ENCODE results near the gene SIVA1. TPM values are rescaled to one million over a fixed set of nuclear protein-coding genes. Genes with fewer than 3 reads are reported as not detected.
A peak's percentile ranks its signal among the peaks of the same experiment; 100 is the strongest.
"Not testable (repeated sequence)": the region's sequence is repeated elsewhere in the genome, so short reads cannot be mapped to it uniquely, and the experiment has no call there.

Gene SIVA1
- total RNA-seq, 1 donor from 2014 or later: 51.7 TPM

GRCh38 chr14:104726600-104727451 lies 26.1 kb upstream of the SIVA1 start:
- Histone ChIP-seq H3K27me3 (ENCODE audit: control insufficient read depth in 3 of 3, insufficient read depth in 3 of 3, low read length in 3 of 3) (no peaks in the 10 kb centered on the region), H3K36me3 (ENCODE audit: control insufficient read depth in 3 of 3, insufficient read depth in 3 of 3, low read length in 3 of 3) (peaks cover 0 to 7% (median 0%) of the 10 kb centered on the region in 3 donors), H3K27ac (ENCODE audit: low read depth, low read length) (peak overlapping the region; percentile 98), H3K9me3 (ENCODE audit: control insufficient read depth in 3 of 3, low read length in 3 of 3) (no peaks in the 10 kb centered on the region), H3K9ac (ENCODE audit: low read depth in 1 of 3, low read length in 3 of 3) (peak overlapping the region; percentile 91 to 98 (median 92)), H3K4me3 (ENCODE audit: low read length in 3 of 3) (peak overlapping the region in 2 of 3 donors; percentile 82 to 83), H3K4me1 (ENCODE audit: control insufficient read depth in 3 of 3, insufficient read depth in 3 of 3, low read length in 3 of 3) (peaks cover 84 to 91% (median 87%) of the 10 kb centered on the region in 3 donors)

- Histone ChIP-seq H3K4me1 (ENCODE audit: control insufficient read depth in 3 of 3, insufficient read depth in 3 of 3, low read length in 3 of 3) (peaks cover 85 to 91% (median 89%) of the 10 kb centered on the region in 3 donors), H3K9ac (ENCODE audit: low read depth in 1 of 3, low read length in 3 of 3) (peak overlapping the region in 2 of 3 donors; percentile 70 to 98), H3K36me3 (ENCODE audit: control insufficient read depth in 3 of 3, insufficient read depth in 3 of 3, low read length in 3 of 3) (peaks cover 0 to 7% (median 0%) of the 10 kb centered on the region in 3 donors), H3K27ac (ENCODE audit: low read depth, low read length) (no peak overlapping the region), H3K4me3 (ENCODE audit: low read length in 3 of 3) (peak overlapping the region in 1 of 3 donors; percentile 45), H3K9me3 (ENCODE audit: control insufficient read depth in 3 of 3, low read length in 3 of 3) (no peaks in the 10 kb centered on the region), H3K27me3 (ENCODE audit: control insufficient read depth in 3 of 3, insufficient read depth in 3 of 3, low read length in 3 of 3) (no peaks in the 10 kb centered on the region)
Observed at GRCh38 chr14:104728631-104729030, 24.3 kb upstream of the SIVA1 start.

DNA sequence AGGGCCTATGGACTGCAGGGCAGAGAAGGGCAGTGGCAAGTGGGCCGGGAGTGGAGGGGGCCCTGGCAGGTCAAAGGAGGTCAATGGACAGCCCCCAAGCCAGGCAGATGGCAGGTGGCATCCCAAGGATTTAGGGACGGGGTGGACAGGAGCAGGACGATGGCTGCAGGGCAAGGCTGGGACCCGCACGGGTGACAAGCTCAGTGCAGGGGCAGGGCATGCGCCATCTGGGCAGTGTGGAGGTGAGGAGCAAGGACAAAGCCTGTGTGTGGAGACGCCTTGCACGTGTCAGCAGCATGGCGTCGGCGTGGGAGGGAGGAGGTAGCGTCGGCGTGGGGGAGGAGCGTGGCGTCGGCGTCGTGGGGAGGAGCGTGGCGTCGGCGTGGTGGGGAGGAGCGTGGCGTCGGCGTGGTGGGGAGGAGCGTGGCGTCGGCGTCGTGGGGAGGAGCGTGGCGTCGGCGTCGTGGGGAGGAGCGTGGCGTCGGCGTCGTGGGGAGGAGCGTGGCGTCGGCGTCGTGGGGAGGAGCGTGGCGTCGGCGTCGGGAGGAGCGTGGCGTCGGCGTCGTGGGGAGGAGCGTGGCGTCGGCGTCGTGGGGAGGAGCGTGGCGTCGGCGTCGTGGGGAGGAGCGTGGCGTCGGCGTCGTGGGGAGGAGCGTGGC lies 23.6 kb upstream of the SIVA1 start:
- not testable (repeated sequence) for H3K27me3 ChIP-seq (ENCODE audit: control insufficient read depth in 3 of 3, insufficient read depth in 3 of 3, low read length in 3 of 3); H3K9me3 ChIP-seq (ENCODE audit: control insufficient read depth in 3 of 3, low read length in 3 of 3); H3K36me3 ChIP-seq (ENCODE audit: control insufficient read depth in 3 of 3, insufficient read depth in 3 of 3, low read length in 3 of 3)
- H3K4me1 ChIP-seq (ENCODE audit: control insufficient read depth in 3 of 3, insufficient read depth in 3 of 3, low read length in 3 of 3): peaks cover 89 to 96% (median 94%) of the 10 kb centered on the region in 3 donors
- peak overlapping the region in 2 of 3 donors; percentile 30 to 45 for H3K4me3 ChIP-seq (ENCODE audit: low read length in 3 of 3)
- H3K9ac ChIP-seq (ENCODE audit: low read depth in 1 of 3, low read length in 3 of 3): peak overlapping the region in 1 of 3 donors; percentile 98
- H3K27ac ChIP-seq (ENCODE audit: low read depth, low read length): peak overlapping the region; percentile 96

GRCh38 chr14:104729835-104730181 lies 23.1 kb upstream of the SIVA1 start:
- Histone ChIP-seq H3K4me3 (ENCODE audit: low read length in 3 of 3) (no peak overlapping the region), H3K9ac (ENCODE audit: low read depth in 1 of 3, low read length in 3 of 3) (peak overlapping the region; percentile 14 to 77 (median 20)), H3K4me1 (ENCODE audit: control insufficient read depth in 3 of 3, insufficient read depth in 3 of 3, low read length in 3 of 3) (peaks cover 91 to 97% (median 95%) of the 10 kb centered on the region in 3 donors), H3K27ac (ENCODE audit: low read depth, low read length) (peak overlapping the region; percentile 96), H3K9me3 (ENCODE audit: control insufficient read depth in 3 of 3, low read length in 3 of 3) (no peaks in the 10 kb centered on the region), H3K36me3 (ENCODE audit: control insufficient read depth in 3 of 3, insufficient read depth in 3 of 3, low read length in 3 of 3) (peaks cover 0 to 7% (median 0%) of the 10 kb centered on the region in 3 donors), H3K27me3 (ENCODE audit: control insufficient read depth in 3 of 3, insufficient read depth in 3 of 3, low read length in 3 of 3) (no peaks in the 10 kb centered on the region)

- Histone ChIP-seq H3K27me3 (ENCODE audit: control insufficient read depth in 3 of 3, insufficient read depth in 3 of 3, low read length in 3 of 3) (no peaks in the 10 kb centered on the region), H3K9me3 (ENCODE audit: control insufficient read depth in 3 of 3, low read length in 3 of 3) (no peaks in the 10 kb centered on the region), H3K27ac (ENCODE audit: low read depth, low read length) (peak overlapping the region; percentile 96), H3K4me1 (ENCODE audit: control insufficient read depth in 3 of 3, insufficient read depth in 3 of 3, low read length in 3 of 3) (peaks cover 91 to 97% (median 95%) of the 10 kb centered on the region in 3 donors), H3K9ac (ENCODE audit: low read depth in 1 of 3, low read length in 3 of 3) (peak overlapping the region in 2 of 3 donors; percentile 14 to 60), H3K4me3 (ENCODE audit: low read length in 3 of 3) (no peak overlapping the region), H3K36me3 (ENCODE audit: control insufficient read depth in 3 of 3, insufficient read depth in 3 of 3, low read length in 3 of 3) (peaks cover 0 to 9% (median 0%) of the 10 kb centered on the region in 3 donors)
Observed at GRCh38 chr14:104730487-104730886, 22.5 kb upstream of the SIVA1 start.

DNA sequence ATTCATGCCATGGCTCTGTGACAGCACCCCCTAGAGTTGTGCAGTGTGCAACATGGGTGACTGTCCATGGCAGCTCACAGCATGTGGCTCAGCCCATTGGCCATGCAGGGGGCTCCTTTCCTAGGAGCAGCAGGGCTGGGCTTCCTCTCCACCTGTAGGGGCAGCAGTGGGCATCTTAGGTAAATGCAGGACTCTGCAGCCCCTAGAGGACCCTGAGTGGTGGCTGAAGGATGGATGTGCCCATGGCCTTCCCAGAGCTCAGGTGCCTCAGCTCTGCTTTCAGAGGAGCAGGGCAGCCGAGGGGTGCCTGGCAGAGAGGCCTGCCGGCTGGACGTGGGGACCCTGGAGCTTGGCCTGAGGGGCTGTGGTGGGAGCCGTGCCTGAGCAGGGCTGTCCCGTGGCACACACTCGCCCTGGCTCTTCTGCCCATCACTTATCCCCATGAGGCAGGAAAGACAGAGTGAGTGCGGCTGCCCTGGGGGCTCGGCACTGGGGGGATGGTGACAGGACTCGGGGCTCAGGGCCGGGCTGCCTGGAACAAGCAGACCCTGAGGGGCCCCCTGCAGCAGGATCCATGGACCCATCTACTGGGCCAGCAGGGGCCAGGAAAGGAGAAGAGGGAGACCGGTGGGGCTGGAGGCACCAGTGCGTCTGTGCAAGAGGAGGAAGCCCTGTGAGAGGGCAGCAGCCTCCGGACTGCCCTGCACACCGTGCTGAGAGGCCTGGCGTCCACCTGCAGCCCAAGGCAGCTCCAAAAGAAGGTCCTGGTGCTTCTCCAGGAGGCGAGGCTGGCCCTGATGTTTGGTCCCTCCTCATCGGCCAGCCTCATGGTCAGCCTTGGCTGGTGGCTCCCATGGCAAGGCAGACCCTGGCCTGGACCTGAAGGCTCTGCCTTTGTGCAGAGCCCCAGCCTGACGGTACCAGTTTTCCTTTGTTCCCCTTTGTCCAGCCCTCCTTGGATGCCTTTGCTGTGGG lies 21.3 kb upstream of the SIVA1 start:
- Histone ChIP-seq H3K27me3 (ENCODE audit: control insufficient read depth in 3 of 3, insufficient read depth in 3 of 3, low read length in 3 of 3) (no peaks in the 10 kb centered on the region), H3K9ac (ENCODE audit: low read depth in 1 of 3, low read length in 3 of 3) (peak overlapping the region; percentile 46 to 95 (median 80)), H3K27ac (ENCODE audit: low read depth, low read length) (peak overlapping the region; percentile 96), H3K36me3 (ENCODE audit: control insufficient read depth in 3 of 3, insufficient read depth in 3 of 3, low read length in 3 of 3) (peaks cover 0 to 9% (median 0%) of the 10 kb centered on the region in 3 donors), H3K4me1 (ENCODE audit: control insufficient read depth in 3 of 3, insufficient read depth in 3 of 3, low read length in 3 of 3) (peaks cover 91 to 97% (median 95%) of the 10 kb centered on the region in 3 donors), H3K9me3 (ENCODE audit: control insufficient read depth in 3 of 3, low read length in 3 of 3) (no peaks in the 10 kb centered on the region), H3K4me3 (ENCODE audit: low read length in 3 of 3) (peak overlapping the region in 2 of 3 donors; percentile 34 to 49)

DNA sequence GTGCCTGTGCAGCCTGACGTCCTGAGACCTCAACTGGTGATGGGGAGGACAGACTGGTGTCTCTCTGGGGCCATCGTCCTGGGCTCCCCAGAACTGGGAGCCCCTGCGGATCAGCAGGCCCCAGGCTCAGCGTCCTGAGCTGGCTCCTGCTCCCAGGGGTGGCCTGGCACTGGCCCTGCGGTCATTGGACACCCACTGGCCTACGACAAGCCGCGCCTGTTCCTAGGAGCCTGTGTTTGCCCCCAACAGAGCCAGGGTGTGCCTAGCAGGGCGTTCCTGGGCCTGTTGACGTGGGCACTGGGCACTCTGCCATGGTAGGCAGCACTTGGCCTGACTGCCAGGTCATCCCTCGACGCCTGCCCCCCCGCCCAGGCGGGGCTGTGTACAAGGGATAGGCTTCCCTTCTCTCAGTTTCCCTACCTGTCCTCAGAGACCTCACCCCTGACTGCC lies 20.6 kb upstream of the SIVA1 start:
- peaks cover 91 to 97% (median 95%) of the 10 kb centered on the region in 3 donors for H3K4me1 ChIP-seq (ENCODE audit: control insufficient read depth in 3 of 3, insufficient read depth in 3 of 3, low read length in 3 of 3)
- H3K4me3 ChIP-seq (ENCODE audit: low read length in 3 of 3): peak overlapping the region in 1 of 3 donors; percentile 8
- H3K9me3 ChIP-seq (ENCODE audit: control insufficient read depth in 3 of 3, low read length in 3 of 3): no peaks in the 10 kb centered on the region
- H3K27me3 ChIP-seq (ENCODE audit: control insufficient read depth in 3 of 3, insufficient read depth in 3 of 3, low read length in 3 of 3): no peaks in the 10 kb centered on the region
- H3K36me3 ChIP-seq (ENCODE audit: control insufficient read depth in 3 of 3, insufficient read depth in 3 of 3, low read length in 3 of 3): peaks cover 0 to 13% (median 1%) of the 10 kb centered on the region in 3 donors
- peak overlapping the region; percentile 46 to 95 (median 80) for H3K9ac ChIP-seq (ENCODE audit: low read depth in 1 of 3, low read length in 3 of 3)
- H3K27ac ChIP-seq (ENCODE audit: low read depth, low read length): peak overlapping the region; percentile 96

DNA sequence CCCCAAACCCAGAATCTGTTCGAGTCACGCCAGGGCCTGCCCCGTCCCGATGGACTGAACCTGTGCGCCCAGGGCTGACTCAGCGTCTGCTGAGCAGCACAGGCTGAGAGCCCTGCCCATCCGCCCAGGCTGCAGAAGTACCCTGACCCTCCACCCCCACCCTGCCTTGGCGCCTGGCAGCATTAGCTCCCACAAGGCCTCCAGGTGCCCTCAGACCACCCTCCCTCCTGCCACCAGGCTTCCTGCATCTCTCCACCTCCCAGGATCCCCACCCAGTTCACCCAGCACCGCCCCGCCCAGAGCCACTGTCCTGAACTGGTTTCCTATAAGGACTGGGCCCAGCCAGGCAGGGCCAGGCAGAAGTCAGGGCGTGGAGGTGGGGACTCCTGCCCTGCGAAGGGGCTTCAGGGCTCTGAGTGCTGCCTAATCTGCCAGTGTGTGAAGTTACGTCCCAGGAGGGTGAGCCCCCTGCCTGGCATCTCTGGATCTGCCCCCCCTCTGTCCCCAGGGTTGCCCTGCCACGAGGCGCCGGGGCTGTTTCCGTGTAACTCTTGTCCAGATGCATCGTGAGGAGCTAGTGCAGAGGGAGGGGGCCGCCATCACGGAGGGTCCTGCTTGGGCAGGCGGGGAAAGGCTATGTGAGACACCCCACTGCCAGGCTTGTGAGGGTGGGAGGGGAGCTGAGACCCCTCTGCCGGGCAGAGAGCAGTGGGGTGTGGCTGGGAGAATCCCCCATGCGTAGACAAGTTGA lies 19.8 kb upstream of the SIVA1 start:
- peaks cover 89 to 97% (median 95%) of the 10 kb centered on the region in 3 donors for H3K4me1 ChIP-seq (ENCODE audit: control insufficient read depth in 3 of 3, insufficient read depth in 3 of 3, low read length in 3 of 3)
- H3K9ac ChIP-seq (ENCODE audit: low read depth in 1 of 3, low read length in 3 of 3): peak overlapping the region; percentile 46 to 95 (median 83)
- H3K27ac ChIP-seq (ENCODE audit: low read depth, low read length): peak overlapping the region; percentile 96
- peak overlapping the region in 1 of 3 donors; percentile 35 for H3K4me3 ChIP-seq (ENCODE audit: low read length in 3 of 3)
- no peaks in the 10 kb centered on the region for H3K27me3 ChIP-seq (ENCODE audit: control insufficient read depth in 3 of 3, insufficient read depth in 3 of 3, low read length in 3 of 3)
- H3K36me3 ChIP-seq (ENCODE audit: control insufficient read depth in 3 of 3, insufficient read depth in 3 of 3, low read length in 3 of 3): peaks cover under 1 to 15% (median 8%) of the 10 kb centered on the region in 3 donors
- no peaks in the 10 kb centered on the region for H3K9me3 ChIP-seq (ENCODE audit: control insufficient read depth in 3 of 3, low read length in 3 of 3)
